GM12872 (cell line): ENCODE results near the gene FOXF2.

Source experiments
- CTCF ChIP-seq: IDR thresholded peaks from 3 replicates; pipeline ENCODE4 v1.5.1; 2011; ENCODE audit warnings: low read depth, mild to moderate bottlenecking, low read length, moderate library complexity; ENCODE audit not compliant: insufficient read depth

Gene FOXF2

GRCh38 chr6:1362643-1363042 is 26.7 kb upstream of the FOXF2 start:
- no peak for TF ChIP-seq CTCF

- TF ChIP-seq CTCF: no peak
Measured at GRCh38 chr6:1363298-1363697, 26.1 kb upstream of the FOXF2 start.

- no peak for TF ChIP-seq CTCF
Measured at GRCh38 chr6:1363729-1364572, 25.4 kb upstream of the FOXF2 start.

- TF ChIP-seq CTCF: no peak
Measured at GRCh38 chr6:1364791-1365190, 24.6 kb upstream of the FOXF2 start.

- TF ChIP-seq CTCF: no peak
Measured at GRCh38 chr6:1365686-1366085, 23.7 kb upstream of the FOXF2 start.

GRCh38 chr6:1367771-1368170 is 21.6 kb upstream of the FOXF2 start:
- TF ChIP-seq CTCF: no peak

- TF ChIP-seq CTCF: no peak
Measured at GRCh38 chr6:1368940-1369339, 20.4 kb upstream of the FOXF2 start.
